NCI-H1417 treated with DMSO at 0.1 percent for 48 hours (cell line): ENCODE results near the gene CRYGS.
"Not testable (repeated sequence)": the region's sequence is repeated elsewhere in the genome, so short reads cannot be mapped to it uniquely, and the experiment has no call there.

Source experiments
- DNase-seq: peaks from one replicate; lab custom pipeline; 2025; lab: John Stamatoyannopoulos, UW

The CRYGS gene

GRCh38 chr3:186544281-186544680 is at the start of gene CRYGS:
TSS of gene CRYGS (minus strand) at chr3:186544380. CDS start at chr3:186544326, 54 bp downstream.
- DNase-seq: no peak

GRCh38 chr3:186593862-186594261 is 49.7 kb upstream of the CRYGS start:
- DNase-seq: no peak

- no peak for DNase-seq
Observed at GRCh38 chr3:186592682-186593081, 48.5 kb upstream of the CRYGS start.

- DNase-seq: no peak
Observed at GRCh38 chr3:186590580-186591295, 46.6 kb upstream of the CRYGS start.

GRCh38 chr3:186589856-186590579 is 45.8 kb upstream of the CRYGS start:
- DNase-seq: no peak

- no peak for DNase-seq
Observed at GRCh38 chr3:186589121-186589520, 44.9 kb upstream of the CRYGS start.

- DNase-seq: no peak
Observed at GRCh38 chr3:186588632-186589031, 44.5 kb upstream of the CRYGS start.

- DNase-seq: no peak
Observed at GRCh38 chr3:186587183-186587582, 43.0 kb upstream of the CRYGS start.

- DNase-seq: not testable (repeated sequence)
Observed at GRCh38 chr3:186586245-186586644, 42.1 kb upstream of the CRYGS start.

- no peak for DNase-seq
Observed at GRCh38 chr3:186583831-186584230, 39.7 kb upstream of the CRYGS start.

- DNase-seq: no peak
Observed at GRCh38 chr3:186582541-186582940, 38.4 kb upstream of the CRYGS start.

- DNase-seq: no peak
Observed at GRCh38 chr3:186580785-186581184, 36.6 kb upstream of the CRYGS start.

- no peak for DNase-seq
Observed at GRCh38 chr3:186577521-186577920, 33.3 kb upstream of the CRYGS start.

GRCh38 chr3:186571644-186572013 is 27.4 kb upstream of the CRYGS start:
- no peak for DNase-seq

- no peak for DNase-seq
Observed at GRCh38 chr3:186570941-186571643, 26.9 kb upstream of the CRYGS start.

- peak; percentile 99 for DNase-seq
Observed at GRCh38 chr3:186570096-186570940, 26.1 kb upstream of the CRYGS start, which contains the start of gene DNAJB11. TSS of gene DNAJB11 (plus strand) at chr3:186570720. CDS start at chr3:186570898, 178 bp downstream.

GRCh38 chr3:186569779-186570095 is 25.6 kb upstream of the CRYGS start:
- no peak for DNase-seq

- DNase-seq: not testable (repeated sequence)
Observed at GRCh38 chr3:186569361-186569760, 25.2 kb upstream of the CRYGS start.

- peak; percentile 75 for DNase-seq
Observed at GRCh38 chr3:186567072-186567921, 23.1 kb upstream of the CRYGS start, which contains the start of gene TBCCD1. TSS of gene TBCCD1 (minus strand) at chr3:186567339. CDS start at chr3:186564329, 3,010 bp downstream.

- no peak for DNase-seq
Observed at GRCh38 chr3:186566772-186567071, 22.5 kb upstream of the CRYGS start.

- DNase-seq: no peak
Observed at GRCh38 chr3:186564586-186564985, 20.4 kb upstream of the CRYGS start.
